ENCODE measurements around the gene NDUFB10.
A peak's percentile ranks its signal among the peaks of the same experiment; 100 is the strongest.

Gene NDUFB10

DNA sequence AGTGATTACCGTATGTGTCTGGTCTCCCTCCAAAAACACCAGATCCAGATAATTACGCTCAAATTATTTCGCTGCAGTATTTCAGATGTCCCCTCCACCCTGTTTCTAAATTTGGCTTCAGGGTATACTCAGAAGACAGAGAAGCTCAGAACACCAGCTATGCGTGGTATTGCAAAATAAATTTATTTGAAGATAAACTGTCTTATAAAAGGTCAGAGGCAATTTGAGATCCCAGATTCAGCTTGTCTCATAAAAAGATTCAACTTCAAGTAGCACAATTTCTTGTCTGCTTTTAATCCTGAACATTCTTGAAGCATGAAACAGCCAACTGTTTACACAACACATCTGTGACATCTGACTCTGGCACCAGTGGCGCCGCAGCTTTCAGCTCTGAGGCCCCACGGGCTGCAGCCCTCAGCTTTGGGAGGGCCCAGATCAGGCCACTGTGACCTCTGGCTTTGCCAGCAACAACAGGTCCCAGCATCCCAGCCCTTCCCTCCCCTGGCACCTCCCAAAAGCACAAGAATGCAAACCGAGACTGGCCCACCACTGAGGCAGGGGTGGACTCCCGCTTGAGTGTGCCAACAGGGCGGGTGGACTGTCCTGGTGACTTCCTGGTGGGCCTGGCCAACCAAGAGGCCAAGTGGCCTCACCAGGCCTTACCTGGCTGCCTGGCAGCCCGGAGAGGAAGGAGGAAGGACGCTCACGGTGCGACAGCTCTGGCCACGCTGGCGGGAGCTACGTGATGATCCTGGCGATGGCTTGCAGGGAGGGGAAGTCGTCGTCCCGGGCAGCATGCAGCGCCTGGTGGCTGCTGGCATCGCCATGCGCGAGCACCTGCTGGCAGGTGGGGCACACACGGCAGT is 38.4 kb downstream of the NDUFB10 start:
- TF ChIP-seq, protein P1, sequence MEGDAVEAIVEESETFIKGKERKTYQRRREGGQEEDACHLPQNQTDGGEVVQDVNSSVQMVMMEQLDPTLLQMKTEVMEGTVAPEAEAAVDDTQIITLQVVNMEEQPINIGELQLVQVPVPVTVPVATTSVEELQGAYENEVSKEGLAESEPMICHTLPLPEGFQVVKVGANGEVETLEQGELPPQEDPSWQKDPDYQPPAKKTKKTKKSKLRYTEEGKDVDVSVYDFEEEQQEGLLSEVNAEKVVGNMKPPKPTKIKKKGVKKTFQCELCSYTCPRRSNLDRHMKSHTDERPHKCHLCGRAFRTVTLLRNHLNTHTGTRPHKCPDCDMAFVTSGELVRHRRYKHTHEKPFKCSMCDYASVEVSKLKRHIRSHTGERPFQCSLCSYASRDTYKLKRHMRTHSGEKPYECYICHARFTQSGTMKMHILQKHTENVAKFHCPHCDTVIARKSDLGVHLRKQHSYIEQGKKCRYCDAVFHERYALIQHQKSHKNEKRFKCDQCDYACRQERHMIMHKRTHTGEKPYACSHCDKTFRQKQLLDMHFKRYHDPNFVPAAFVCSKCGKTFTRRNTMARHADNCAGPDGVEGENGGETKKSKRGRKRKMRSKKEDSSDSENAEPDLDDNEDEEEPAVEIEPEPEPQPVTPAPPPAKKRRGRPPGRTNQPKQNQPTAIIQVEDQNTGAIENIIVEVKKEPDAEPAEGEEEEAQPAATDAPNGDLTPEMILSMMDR (conservative IDR thresholded peaks at IDR 0.05; ENCODE audit: control insufficient read depth, insufficient read depth, low read depth, low read length), result no peak
- H3K4me3 ChIP-seq (ENCODE audit: control insufficient read depth, low read depth, low read length), result no peak overlapping the region
- peak; percentile 27 for DNase-seq (ENCODE audit: low read depth)

DNA sequence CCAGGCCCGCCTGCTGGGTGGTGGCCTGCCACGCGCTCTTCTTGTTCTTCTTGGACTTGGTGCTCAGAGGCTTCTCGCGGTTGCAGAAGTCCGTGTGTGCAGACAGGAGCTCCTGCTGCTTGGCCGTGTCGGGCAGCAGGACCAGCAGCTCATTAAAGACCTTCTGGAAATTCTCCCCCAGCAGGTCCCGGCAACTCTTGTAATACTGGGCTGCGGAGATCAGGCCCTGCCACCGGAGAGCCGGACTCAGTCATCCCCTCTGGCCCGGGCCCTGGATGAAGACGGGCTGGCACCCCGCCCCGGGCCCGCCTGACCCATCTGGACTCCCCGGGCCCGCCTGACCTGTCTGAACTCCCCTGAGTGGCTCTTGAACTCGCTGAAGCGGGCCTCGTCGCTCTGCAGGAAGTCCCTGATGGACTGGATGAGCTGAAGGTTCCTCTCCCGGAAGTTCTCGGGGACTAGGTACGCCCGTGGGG is 39.1 kb downstream of the NDUFB10 start:
- no peak for DNase-seq (ENCODE audit: low read depth)
- no peak overlapping the region for H3K4me3 ChIP-seq (ENCODE audit: control insufficient read depth, low read depth, low read length)
- TF ChIP-seq, protein P1 (conservative IDR thresholded peaks at IDR 0.05; ENCODE audit: control insufficient read depth, insufficient read depth, low read depth, low read length), result no peak

DNA sequence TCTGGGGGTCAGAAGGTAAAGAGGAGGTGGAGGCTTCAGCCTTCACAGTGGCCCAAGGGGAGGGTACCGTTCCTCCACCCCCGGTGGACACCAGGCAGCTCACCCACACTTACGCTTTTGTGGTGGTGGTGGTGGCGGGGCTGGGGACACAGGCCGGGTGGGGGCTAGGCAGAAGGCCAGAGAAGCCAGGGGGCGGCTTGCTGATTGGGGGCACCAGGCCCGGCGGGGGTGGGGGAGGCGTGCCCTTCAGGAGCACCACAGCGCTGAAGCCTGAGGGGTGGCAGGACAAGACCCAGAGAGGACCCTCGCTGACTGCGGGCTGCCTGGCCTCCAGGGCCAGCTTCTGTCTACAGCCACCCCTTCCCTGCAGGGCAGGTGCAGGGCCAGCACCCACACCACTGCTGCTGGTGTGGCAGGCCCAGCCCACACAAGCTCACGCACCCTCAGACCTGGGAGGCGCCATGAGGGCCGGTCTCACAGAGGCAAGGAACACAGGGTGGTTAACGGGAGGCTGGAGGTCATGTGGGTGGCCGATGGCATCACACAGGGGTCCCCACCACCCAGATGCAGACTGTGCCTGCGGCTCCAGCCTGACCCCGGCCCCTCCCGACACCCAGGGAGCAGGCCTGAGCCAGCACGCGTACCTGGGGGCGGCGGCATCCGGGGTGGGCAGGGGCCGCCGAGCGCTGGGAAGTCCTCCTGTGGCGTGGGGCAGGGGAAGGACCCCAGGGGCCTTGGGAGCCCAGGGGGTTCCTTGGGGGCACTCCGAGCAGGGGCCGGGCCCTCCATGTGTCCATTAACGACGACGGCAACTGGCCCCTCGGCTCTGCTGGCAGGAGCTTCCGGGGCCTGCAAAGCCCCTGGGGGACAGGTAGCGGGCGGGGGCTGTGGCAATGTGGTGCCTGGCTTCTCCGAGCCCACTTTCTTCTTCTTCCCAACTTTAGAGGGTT is 39.8 kb downstream of the NDUFB10 start:
- TF ChIP-seq, protein P1 (conservative IDR thresholded peaks at IDR 0.05; ENCODE audit: control insufficient read depth, insufficient read depth, low read depth, low read length), result no peak
- DNase-seq (ENCODE audit: low read depth), result no peak
- H3K4me3 ChIP-seq (ENCODE audit: control insufficient read depth, low read depth, low read length), result no peak overlapping the region

DNA sequence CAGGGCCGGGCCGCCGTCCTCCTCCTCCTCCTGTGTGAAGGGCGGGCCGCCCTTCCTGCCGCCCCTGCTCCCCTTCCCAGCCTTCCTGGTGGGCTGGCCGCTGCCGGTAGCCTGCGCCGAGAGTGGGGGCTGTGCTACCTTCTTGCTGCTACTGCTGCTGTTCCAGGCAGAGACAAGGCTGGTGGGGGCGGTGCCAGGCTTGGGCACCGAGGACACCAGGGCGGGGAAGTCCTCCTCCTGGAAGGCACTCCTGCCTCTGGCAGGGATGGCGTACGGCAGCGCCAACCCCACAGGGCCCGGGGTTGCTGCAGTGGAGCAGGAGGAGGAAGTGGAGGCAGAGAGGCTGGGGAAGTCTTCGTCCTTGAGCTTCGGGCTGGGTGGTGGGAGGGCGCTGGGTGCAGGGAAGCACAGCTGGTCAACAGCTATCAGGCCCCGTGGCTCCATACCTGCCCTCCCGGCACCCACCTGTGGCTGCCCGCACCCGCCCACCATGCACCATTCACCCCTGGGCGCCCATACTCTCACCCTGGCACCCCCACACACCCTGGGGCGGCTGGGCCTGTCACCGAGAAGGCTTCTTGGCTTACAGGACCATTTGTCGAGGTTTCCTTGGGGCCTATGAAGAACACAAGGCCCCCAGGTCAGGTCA is 40.7 kb downstream of the NDUFB10 start:
- TF ChIP-seq, protein P1 (conservative IDR thresholded peaks at IDR 0.05; ENCODE audit: control insufficient read depth, insufficient read depth, low read depth, low read length), result no peak
- DNase-seq (ENCODE audit: low read depth), result no peak
- H3K4me3 ChIP-seq (ENCODE audit: control insufficient read depth, low read depth, low read length), result no peak overlapping the region

DNA sequence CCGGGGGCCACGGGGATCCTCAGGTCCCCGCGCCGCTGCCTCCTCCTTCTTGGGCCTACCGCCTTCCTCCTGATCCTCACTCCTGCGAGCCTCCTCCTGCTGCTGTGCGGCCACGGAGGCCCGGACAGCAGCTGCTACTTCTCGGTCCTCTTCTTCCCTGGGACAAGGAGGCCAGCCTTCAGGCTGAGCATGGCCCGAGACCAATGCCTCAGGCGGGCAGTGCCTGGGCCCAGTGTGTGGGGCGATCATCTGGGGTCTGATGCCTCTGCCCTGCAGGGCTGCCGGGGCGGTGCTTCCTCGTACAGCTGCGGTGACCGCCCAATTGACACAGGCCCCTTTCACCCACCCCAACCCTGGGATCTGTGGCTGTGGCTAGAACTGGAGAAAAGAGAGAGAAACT is 41.7 kb downstream of the NDUFB10 start:
- TF ChIP-seq, protein P1 (conservative IDR thresholded peaks at IDR 0.05; ENCODE audit: control insufficient read depth, insufficient read depth, low read depth, low read length), result no peak
- no peak overlapping the region for H3K4me3 ChIP-seq (ENCODE audit: control insufficient read depth, low read depth, low read length)
- no peak for DNase-seq (ENCODE audit: low read depth)

All from fibroblast of mammary gland (primary cell).